ENCODE measurements around the gene SPATA12.

Gene SPATA12

DNA sequence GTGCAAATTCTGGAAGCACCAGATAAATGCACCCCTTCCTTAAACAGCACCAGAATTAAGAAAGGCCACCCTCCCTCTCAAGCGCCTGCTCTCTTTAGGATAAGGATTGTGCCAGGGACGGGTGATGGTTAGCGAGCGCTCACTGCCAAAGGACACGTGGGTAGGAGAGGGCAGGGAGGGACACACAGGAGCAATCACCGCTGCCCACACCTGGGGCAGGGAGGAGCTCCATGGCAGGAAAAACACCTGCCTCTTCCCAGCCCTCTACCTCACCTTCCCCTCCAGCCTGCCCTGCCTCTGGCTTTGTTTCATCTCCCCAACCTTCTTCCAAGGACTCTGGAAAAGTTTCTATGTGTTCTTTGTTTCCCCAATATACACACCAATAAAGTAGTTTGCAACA, 7.3 kb upstream of the SPATA12 start:
- DNase-seq (ENCODE audit: low spot score), result no peak

- no peak for DNase-seq (ENCODE audit: low spot score)
These were observed 3.1 kb upstream of the SPATA12 start for GRCh38 chr3:57057351-57057750.

DNA sequence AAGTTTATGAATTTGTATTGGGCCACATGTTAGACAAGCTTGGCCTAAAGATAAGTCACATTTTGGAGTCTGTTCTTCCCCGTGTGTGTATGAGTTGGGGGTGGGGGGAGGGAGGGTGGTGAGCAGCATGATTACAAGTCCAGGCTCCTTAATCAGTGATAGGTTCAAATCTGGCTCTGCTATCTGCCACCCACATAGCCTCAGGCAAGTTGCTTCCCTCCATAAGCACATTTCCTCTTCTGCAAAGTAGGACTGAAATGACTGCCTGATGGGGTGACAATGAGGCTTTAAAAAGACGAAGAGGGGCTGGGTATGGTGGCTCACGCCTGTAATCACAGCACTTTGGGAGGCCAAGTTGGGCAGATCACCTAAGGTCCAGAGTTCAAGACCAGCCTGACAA, 1.1 kb upstream of the SPATA12 start:
- no peak for DNase-seq (ENCODE audit: low spot score)

GRCh38 chr3:57061556-57061955, 1.1 kb downstream of the SPATA12 start:
- DNase-seq (ENCODE audit: low spot score), result no peak

GRCh38 chr3:57062101-57062631, 1.7 kb downstream of the SPATA12 start:
- no peak for DNase-seq (ENCODE audit: low spot score)

- no peak for DNase-seq (ENCODE audit: low spot score)
These were observed 2.6 kb downstream of the SPATA12 start for GRCh38 chr3:57063032-57063431.

DNA sequence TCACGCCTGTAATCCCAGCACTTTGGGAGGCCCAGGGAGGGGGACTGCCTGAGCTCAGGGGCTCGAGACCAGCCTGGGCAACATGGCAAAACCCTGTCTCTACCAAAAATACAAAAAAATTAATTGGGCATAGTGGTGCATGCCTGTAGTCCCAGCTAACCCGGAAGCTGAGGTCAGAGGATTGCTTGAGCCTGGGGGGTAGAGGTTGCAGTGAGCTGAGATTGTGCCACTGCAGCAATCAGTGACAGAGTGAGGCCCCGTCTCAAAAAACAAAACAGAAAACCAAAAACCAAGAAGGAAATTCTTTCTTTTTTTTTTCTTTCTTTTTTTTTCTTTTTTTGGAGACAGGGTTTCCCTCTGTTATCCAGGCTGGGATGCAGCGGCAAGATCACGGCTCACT, 3.5 kb downstream of the SPATA12 start:
- DNase-seq (ENCODE audit: low spot score), result no peak

GRCh38 chr3:57064572-57064971, 4.1 kb downstream of the SPATA12 start:
- DNase-seq (ENCODE audit: low spot score), result no peak

DNA sequence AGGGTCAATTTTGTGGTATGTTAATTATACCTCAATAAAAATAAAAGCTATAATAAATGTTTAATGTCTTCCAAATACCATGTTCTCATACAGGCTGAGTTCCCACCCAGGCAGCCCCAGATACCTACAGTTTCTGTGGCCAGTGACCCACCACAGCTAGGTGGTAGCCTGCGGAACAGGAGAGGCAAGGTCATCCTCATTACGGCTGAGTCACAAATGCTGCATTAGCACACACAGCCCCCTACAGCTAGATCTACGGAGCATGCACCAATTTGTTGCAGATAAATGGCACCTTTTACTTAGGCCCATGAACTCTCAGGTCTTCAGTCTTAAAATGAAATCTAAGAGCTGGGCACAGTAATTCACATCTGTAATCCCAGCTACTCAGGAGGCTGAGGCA, 5.1 kb downstream of the SPATA12 start:
- no peak for DNase-seq (ENCODE audit: low spot score)

DNA sequence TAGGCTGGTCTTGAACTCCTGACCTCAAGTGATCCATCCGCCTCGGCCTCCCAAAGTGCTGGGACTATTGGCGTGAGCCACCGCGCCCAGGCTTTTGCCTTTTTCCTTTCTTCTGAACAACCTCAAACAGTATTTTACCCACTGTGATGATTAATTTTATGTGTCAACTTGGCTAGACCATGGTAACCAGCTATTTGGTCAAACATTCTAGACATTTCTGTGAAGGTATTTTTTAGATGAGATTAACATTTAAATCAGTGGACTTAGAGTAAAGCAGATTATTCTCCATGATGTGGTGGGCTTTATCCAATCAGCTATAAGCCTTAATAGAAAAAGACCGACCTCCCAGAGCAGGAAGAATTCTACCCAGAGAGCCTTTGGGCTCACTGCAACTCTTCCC, 6.0 kb downstream of the SPATA12 start:
- DNase-seq (ENCODE audit: low spot score), result no peak

DNA sequence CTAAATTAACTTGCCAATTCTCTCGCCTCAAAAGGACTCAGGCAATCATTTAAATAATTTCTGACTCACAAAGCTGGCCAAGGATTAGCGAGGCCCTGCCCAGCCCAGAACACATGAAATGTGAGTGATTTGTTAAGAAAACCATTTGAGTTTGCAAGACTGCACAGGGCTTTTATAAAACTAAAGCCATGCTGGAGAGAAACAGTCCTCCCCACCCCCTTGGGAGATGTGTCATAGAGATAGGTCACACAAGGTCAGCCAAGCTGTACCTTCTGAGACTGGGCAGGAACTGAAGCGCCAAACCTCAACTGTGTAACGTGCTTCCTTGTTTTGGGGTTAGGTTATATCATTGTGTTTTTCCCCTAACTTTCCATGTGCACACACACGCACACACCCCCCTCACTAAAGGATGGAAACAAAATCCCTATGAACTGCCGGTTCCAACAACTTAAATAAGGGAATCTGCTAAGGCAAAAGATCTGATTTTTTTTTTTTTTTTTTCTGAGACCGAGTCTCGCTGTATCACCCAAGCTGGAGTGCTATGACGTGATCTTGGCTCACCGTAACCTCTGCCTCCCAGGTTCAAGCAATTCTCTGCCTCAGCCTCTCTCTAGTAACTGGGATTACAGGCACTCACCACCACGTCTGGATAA, 8.1 kb downstream of the SPATA12 start:
- peak; percentile 9 for DNase-seq (ENCODE audit: low spot score)

- no peak for DNase-seq (ENCODE audit: low spot score)
These were observed 9.0 kb downstream of the SPATA12 start for GRCh38 chr3:57069503-57069902.

GRCh38 chr3:57073628-57074027, 13.2 kb downstream of the SPATA12 start:
- no peak for DNase-seq (ENCODE audit: low spot score)

DNA sequence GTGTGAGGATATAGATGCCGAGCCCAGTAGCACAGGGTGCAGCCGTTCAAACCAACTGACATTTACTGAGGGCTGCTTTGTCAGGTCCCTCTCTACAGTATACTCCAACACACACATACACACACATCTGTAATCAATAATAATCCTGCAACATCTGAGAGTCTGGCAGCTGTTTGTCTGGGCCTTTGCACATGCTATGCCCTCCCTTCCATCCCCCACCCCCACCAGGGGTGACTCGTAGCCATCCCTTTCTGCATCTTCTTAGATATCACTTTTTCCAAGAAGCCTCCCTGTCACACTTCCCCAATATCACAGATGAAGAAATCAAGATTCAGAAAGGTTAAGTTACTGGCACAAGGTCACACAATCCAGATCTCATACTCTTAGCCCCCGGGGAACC, 13.7 kb downstream of the SPATA12 start:
- no peak for DNase-seq (ENCODE audit: low spot score)

GRCh38 chr3:57076422-57076951, 16.0 kb downstream of the SPATA12 start:
- DNase-seq (ENCODE audit: low spot score), result no peak

DNA sequence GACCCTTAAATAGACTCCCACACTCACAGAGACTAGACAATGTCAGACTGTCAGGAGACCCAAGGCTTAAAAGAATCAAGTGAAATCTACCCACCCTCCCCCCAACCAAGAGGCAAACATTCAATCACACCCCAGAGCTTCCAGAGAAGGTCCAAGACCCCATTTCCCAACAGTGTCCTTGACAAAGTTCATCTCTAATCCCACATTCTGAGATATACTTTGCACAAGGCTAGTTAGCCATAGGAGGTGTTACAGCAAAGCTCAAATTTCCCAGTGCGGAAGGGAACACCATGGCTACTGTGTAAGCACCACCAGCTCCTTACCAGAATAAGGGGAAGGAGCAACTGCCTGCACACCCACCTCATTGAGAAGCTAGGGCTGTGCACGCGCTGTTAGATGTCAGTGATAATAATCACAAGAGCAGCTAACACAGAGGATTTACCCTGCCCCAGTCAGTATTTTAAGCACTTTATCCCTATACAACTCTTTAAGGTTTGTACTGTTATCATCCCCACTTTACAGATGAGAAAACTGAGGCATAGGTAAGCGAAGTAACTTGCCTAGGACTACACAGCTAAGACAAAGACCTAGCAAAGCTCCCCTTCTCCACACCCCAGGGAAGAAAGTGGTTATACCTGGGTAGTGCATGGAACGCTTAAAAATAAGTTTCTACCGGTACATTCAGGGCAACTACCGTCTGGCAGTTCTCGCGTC, 17.3 kb downstream of the SPATA12 start:
- no peak for DNase-seq (ENCODE audit: low spot score)

- no peak for DNase-seq (ENCODE audit: low spot score)
These were observed 17.8 kb downstream of the SPATA12 start for GRCh38 chr3:57078344-57078634.

DNA sequence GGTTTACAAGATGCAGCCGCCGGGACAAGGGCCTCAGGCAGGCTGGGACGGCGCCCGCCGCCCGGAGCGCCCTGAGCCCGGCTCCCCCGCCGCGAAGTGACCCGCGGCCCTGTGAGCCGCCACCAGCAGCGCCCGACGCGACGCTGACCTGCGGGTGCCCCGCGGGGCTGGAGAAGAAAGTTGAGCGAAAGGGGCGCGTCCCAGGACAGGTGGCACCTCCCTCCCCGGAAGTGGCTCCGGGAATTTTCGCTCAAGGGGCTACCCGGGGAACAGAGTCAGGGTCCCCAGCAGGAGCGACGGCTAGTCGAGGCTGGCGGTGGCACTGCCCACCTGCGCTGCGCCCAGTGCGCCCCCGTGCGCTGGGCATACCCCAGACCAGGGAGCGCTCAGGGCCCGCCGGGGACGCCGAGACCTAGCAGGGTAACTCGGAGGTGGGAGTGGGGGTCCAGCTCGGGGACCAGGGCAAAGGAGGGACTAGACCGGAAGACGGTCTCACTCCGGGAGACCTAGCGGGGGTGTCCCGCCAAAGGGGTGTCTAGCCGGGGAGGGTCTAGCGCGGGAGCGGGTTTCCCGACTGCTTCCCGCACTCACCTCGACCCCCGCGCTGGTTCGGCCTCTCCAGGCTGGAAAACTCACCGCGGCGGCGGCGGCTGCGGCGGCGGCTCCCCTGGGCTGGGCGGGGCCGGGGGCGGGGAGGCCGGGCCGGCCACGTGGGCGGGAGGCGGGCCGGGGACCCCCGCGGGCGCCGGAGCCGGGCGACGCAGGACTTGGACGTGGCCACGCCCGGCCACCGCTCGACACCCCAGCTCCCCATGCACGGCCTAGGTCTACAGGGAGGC, 18.4 kb downstream of the SPATA12 start:
- DNase-seq (ENCODE audit: low spot score), result no peak

DNA sequence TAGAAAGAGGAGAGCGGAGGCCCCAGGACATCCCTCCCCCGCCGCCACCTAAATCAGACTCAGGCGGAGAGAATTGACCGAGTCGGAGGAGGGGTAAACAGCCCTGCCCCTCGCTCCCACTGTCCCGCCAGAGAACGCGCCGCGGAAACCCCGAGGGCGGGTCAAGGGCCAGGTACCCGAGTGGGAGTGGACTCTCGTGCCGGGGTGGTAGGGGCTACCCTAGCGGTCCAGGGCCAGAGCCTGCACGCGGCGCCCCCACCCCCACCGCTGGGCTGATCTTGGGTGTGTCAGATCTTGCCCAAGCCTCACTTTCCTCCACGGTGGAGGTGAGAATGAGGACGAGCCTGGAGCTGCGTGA, 19.0 kb downstream of the SPATA12 start:
- DNase-seq (ENCODE audit: low spot score), result no peak

DNA sequence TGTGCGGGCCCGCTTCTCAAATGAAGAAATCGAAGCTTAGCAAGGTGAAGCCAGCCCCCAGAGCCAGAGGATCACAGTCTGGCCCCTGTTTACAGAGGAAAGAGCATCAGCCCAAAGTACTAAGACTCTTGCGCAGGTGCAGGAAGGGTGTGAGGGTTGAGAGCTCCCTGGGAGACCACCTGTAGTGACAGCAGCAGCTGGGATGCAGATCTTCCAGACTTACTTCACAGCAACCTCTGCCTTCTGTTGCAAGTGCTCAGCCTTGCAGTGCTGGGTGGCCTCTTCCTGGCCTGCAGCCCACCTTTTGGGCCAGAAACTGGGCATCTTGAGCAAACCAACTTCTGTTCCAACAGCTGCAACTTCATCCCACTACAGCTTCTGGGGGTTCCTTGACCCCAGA, 19.7 kb downstream of the SPATA12 start:
- DNase-seq (ENCODE audit: low spot score), result no peak

GRCh38 chr3:57081173-57081572, 20.7 kb downstream of the SPATA12 start:
- DNase-seq (ENCODE audit: low spot score), result no peak

GRCh38 chr3:57082481-57082880, 22.0 kb downstream of the SPATA12 start:
- DNase-seq (ENCODE audit: low spot score), result no peak

Measured in CD4-positive, alpha-beta T cell treated with Interleukin-15 for 4 hours (primary cell).